ENCODE results near the gene FTCD. TPM values are rescaled to one million over a fixed set of nuclear protein-coding genes. Genes with fewer than 3 reads are reported as not detected.

Gene FTCD
- total RNA-seq, 1 donor from 2014 or later, result not detected

- DNase-seq (ENCODE audit: low read depth in 2 of 2), result no peak
These were observed 61.5 kb downstream of the FTCD start for GRCh38 chr21:46093668-46094400.

- DNase-seq (ENCODE audit: low read depth in 2 of 2), result no peak
These were observed 62.3 kb downstream of the FTCD start for GRCh38 chr21:46092811-46093667.

DNA sequence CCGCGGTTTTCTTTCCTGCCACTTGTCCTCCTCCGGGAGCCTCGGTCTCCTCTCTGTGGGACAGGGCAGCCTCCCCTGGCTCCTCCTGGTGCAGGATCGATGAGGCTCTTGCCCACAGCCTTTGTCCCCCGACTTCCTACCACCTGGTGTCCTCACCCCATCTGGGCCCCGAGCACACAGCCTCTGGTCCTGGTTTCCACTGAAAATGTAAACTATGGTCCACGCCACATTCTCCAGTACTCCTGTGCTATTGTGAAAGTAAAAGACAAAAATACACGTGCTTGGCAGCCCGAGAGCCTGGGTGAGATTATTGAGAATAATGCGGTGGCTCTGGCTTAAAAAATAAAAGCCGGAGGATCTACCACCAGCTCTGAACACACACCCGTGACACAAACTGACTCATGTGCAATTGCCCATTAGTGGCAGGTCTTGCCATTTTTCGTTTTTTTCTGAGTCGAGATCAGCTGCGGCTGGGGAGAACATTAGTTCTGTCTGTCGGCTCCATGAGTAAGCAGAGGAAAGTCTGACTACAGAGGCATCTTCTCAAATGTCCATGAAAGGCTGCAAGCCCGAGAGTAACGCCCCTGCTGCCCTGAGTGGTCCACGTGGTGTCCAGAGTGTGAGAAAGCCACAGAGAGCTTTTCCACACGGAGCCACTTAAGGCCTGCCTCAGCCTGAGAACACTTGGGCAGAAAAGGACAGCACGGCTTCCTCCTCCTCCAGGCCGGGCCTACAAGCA is 63.2 kb downstream of the FTCD start:
- DNase-seq (ENCODE audit: low read depth in 2 of 2), result no peak

DNA sequence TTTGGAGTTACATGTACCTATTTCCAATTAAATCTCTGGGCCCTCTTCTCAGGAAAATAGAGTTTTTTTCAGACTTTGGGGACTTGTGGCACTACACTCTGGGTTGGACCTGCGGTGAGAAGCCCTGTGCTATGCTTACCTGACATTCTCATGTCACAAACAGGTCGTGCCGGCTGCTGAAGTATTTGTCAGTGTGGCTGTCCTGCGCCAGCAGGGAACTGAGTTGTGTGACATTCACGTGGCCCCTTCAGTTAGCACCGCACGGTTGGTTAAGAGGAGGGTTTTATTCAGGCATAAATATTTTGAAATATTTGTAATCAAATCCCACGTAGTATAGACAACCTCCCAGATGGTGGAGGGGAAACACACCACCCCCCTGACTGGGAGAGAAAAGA is 63.8 kb downstream of the FTCD start:
- DNase-seq (ENCODE audit: low read depth in 2 of 2), result no peak

- no peak for DNase-seq (ENCODE audit: low read depth in 2 of 2)
These were observed 64.3 kb downstream of the FTCD start for GRCh38 chr21:46091118-46091517.

DNA sequence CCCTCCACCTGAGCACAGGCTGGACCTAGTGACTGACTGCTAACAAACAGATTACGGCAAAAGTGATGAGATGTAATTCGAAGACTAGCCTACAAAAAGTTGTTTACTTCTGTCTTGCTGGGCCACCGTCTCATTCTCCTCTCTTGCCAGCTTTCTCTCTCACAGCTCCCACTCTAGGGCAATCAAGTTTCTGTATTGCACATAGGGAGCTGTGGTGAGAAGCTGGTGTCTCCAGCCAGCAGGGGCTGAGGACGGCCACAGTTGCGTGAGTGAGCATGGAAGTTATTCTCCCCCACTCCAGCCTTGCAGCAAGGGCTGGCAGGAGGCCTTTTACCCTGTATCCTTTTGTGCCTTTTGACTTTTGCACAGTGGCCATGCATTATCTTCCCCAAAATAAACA is 66.1 kb downstream of the FTCD start:
- DNase-seq (ENCODE audit: low read depth in 2 of 2), result no peak

GRCh38 chr21:46088189-46088588 is 67.2 kb downstream of the FTCD start:
- DNase-seq (ENCODE audit: low read depth in 2 of 2), result no peak

DNA sequence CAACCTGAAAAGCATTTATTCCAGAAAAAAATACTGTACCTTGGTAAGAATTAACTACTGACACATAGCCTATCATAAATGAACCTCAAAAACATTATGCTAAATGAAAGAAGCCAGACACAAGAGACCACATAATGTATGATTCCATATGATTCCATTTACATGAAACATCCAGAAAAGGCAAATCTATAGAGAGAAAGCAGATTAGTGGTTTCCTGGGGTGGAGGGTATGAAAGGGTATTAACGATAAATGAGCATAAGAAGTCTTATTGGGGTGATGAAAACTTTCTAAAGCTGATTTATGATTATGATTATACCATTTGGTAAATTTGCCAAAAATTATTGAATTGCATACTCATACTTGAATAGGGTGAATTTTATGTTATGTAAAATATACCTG is 67.7 kb downstream of the FTCD start:
- DNase-seq (ENCODE audit: low read depth in 2 of 2), result no peak

Other genes starting within 250 kb of the FTCD start
- 6.7 and 13.5 TPM in 2 replicates for gene COL6A1, start 173.8 kb downstream of the FTCD start, total RNA-seq
- gene COL6A2, start 57.5 kb downstream of the FTCD start, total RNA-seq, result 6.5 and 46.0 TPM in 2 replicates
- 2.1 and 4.8 TPM in 2 replicates for gene SPATC1L, start 28.9 kb upstream of the FTCD start, total RNA-seq
- 55.0 and 61.0 TPM in 2 replicates for gene LSS, start 73.2 kb upstream of the FTCD start, total RNA-seq
- 51.2 and 69.3 TPM in 2 replicates for gene MCM3AP, start 130.0 kb upstream of the FTCD start, total RNA-seq
- 5.3 and 7.5 TPM in 2 replicates for gene YBEY, start 130.8 kb upstream of the FTCD start, total RNA-seq
- gene C21orf58, start 168.3 kb upstream of the FTCD start, total RNA-seq, result 2.0 and 3.3 TPM in 2 replicates
- gene PCNT, start 168.6 kb upstream of the FTCD start, total RNA-seq, result 14.0 and 14.9 TPM in 2 replicates

Data from dermis microvascular lymphatic vessel endothelial cell (primary cell).